Tongue (tissue), 2 donors: ENCODE data around the gene EEF2K. TPM values are rescaled to one million over a fixed set of nuclear protein-coding genes. Genes with fewer than 3 reads are reported as not detected.
"Not testable (repeated sequence)": the region's sequence is repeated elsewhere in the genome, so short reads cannot be mapped to it uniquely, and the experiment has no call there.

Source experiments
- DNase-seq: peaks from one replicate; pipeline ENCODE4 v3.0.0-alpha.2; 2015
- total RNA-seq: library from RNA; depleted of rRNA; stranded (reverse); fragments of >200 nt; gene quantifications from one replicate; pipeline ENCODE4 v1.2.3, GENCODE V29; 2014

Gene EEF2K
- total RNA-seq, 1 donor from 2014 or later, result 46.5 TPM

DNA sequence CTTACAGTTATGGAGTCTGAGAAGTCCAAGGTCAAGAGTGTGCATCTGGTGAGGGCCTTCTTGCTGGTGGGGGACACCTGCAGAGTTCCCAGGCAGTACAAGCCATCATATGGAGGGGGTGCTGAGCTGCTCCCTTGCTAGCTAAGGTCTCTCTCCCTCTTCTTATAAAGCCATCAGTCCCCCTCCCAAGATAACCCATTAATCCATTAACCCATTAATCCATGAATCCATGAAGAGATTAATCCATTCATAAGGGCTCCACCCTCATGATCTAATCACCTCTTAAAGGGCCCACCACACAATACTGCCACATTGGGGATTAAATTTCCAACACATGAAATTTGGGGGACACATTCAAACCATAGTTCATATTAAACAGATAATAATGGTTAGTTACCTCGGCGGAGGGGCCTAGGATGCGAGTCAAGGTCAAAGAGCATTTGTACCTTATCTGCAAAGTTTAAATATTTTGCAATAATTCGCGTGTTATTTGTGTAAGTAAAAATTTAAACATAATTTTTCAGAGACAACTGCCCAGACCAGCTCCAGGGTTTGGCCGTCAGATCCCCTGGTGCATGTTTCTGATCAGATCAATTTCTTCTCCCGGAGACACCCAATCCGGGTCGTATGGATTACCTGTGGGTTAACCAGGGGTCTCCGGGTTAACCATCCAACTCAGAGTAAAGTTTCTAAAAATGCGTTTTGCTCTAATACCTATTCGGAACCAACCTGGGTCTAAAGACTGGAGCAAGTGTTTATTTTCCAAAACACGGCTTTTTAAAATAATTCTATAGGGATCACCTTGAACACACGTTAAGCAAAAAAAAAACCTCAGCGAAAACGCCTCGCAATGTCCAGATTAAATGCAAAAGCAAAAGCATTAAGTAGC, 90.4 kb downstream of the EEF2K start:
- DNase-seq, result peak; percentile 18

- peak; percentile 100 for DNase-seq
These were observed 91.2 kb downstream of the EEF2K start, which contains the start of gene POLR3E for GRCh38 chr16:22297114-22297870. Gene POLR3E, plus strand, starts transcription at chr16:22297409. Its CDS starts 5,560 bp downstream, at chr16:22302969.

- DNase-seq, result peak; percentile 97
These were observed 92.0 kb downstream of the EEF2K start for GRCh38 chr16:22297871-22298733.

DNA sequence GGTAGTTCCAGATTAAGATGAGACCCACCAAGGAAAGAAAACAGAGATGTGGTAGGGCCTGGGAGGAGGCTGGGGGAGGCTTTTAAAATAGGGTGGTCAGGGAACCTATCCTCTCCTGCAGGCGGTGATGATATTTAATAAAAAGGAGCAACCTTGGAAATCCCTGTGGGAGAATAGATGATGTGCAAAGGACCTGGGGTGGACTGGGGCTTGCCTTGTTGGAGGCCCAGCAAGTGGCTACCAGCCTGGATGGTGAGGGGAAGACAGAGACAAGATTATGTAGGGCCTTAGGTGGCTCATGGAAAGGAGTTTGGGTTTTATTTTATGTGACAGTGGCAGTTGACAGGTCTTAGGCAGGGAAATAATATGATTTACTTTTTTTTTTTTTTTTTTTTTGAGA, 93.0 kb downstream of the EEF2K start:
- DNase-seq, result no peak

- peak; percentile 74 for DNase-seq
These were observed 94.5 kb downstream of the EEF2K start for GRCh38 chr16:22300427-22301071.

DNA sequence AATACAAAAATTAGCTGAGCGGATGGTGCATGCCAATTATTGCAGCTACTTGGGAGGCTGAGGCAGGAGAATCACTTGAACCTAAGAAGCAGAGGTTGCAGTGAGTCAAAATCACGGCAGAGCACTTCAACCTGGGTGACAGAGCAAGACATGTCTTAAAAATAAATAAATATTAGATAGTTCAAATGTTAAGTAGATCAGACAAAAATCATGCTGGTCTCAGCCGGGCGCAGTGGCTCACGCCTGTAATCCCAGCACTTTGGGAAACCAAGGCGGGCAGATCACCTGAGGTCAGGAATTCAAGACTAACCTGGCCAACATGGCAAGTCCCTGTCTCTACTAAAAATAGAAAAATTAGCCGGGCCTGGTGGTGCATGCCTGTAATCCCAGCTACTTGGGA, 95.3 kb downstream of the EEF2K start:
- DNase-seq, result not testable (repeated sequence)

GRCh38 chr16:22302776-22303363, 96.8 kb downstream of the EEF2K start:
- no peak for DNase-seq

GRCh38 chr16:22304411-22304810, 98.3 kb downstream of the EEF2K start:
- DNase-seq, result no peak

DNA sequence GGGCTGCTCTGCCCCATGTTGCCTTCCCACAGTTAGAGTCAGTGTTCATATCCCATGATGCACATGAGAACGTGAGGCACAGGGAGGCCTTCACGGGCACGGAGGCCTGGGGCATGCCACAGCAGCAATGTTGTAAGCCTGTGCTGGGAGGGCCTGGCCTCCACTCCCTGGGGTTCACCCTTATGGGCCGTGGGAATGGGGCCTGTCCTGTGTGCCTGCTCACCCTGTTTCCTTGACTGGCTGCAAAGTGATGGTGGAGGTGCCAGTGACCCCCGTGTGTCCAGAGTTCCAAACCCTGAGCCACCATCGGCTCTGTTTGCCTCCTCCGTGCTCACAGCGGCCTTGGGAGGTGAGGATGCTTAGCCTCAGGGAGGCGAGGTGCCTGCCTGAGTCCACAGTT, 100.7 kb downstream of the EEF2K start:
- DNase-seq, result no peak

GRCh38 chr16:22307838-22308237, 101.8 kb downstream of the EEF2K start:
- no peak for DNase-seq

DNA sequence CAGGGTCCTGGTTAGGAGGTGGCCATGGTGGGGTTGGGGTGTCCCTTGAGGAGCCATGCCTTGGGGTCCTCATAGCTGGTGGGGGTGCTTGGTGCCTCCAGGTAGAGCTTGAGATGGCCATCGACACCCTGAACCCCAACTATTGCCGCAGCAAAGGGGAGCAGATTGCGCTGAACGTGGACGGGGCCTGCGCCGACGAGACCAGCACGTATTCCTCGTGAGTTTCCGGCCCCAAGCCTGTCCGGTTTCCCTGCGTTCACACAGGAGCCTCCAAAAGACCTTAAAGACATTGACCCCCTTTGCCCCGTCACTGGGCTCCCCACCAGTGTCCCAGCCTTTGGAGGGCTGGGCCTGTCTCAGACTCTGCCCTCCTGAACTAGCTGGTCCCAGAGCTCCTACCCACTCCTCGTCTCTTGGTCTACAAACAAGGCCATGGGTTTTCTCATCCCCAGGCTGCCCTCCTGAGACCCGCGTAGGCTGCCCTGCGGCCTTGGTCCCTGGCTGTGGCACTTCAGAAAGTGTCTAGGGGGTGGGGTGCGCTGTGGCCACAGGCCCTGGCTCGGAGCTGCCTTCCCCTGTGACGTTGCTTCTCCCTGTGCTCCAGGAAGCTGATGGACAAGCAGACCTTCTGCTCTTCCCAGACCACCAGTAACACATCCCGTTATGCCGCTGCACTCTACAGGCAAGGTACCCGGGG, 102.9 kb downstream of the EEF2K start:
- DNase-seq, result no peak

DNA sequence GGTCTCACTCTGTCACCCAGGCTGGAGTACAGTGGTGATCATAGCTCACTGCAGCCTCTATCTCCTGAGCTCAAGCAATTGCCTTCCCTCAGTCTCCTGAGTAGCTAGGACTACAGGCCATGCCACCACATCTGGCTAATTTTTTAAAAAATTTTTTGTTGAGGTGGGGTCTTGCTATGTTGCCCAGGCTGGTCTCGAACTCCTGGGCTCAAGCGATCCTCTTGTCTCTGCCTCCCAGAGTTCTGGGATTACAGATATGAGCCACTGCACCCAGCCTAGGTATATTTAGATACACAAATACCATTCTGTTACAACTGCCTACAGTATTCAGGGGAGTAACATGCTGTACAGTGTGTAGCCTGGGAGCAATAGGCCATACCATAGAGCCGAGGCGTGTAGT, 105.4 kb downstream of the EEF2K start:
- no peak for DNase-seq

GRCh38 chr16:22312897-22313781, 107.1 kb downstream of the EEF2K start:
- no peak for DNase-seq

GRCh38 chr16:22313876-22314470, 107.9 kb downstream of the EEF2K start:
- no peak for DNase-seq

DNA sequence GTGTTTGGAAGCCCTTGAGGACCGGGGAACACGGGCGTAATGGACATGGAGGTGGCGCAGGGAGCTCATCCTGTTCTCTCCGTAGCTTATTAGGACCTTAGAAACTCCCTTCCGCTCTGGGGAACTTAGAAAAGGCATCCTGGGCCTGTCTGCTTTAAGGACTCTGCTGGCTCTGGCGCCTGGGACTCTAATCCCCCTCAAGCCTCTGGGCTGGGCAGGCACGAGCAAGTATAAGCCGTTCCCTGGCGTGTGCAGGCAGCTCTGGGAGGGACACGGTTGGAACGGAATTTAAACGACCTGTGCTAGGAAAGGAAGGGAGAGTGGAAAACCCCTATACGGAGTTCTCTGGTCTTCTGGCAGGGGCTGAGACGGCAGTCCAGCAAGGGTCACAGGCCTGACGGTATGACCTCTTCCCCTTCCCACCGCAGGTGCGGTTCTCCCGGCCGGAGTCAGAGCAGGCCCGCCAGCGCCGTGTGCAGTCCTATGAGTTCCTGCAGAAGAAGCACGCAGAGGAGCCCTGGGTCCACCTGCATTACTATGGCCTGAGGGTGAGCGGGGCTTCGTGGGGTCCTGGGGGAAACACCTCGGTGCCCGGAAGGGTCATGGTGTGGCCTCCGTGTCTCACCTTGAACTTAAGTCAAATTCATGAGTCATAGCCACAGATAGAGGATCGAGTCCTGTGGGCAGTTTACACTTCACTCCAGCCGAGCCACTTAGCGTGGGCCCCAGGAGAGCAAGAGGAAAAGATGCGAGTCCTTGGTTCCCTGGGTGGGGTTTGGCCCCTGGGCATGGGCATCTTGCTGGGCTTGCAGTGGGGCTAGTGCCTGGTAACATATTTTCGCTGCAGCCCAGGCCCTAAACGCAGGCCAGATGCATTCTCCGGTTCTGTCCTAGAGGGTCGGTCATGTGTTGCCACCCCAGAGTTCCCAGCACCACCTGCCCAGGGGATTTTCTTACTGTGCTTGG, 108.9 kb downstream of the EEF2K start:
- peak; percentile 72 for DNase-seq

- no peak for DNase-seq
These were observed 109.9 kb downstream of the EEF2K start for GRCh38 chr16:22315979-22316378.

DNA sequence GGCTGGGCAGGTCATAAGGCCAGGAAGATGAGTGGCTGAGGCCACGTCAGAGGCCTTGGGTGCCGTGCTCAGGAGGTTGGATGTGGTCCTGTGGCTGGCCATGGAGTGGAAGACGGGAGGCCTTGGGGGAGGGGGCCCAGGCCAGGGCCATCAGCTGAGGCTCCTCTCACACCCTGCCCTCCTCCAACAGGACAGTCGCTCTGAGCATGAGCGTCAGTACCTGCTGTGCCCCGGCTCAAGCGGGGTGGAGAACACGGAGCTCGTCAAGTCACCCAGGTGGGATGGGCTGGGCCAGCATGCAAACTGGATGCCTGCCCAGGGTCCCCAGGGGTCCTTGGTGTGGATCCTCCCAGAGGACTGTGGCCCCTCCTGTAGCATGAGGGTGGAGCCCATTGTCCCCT, 110.3 kb downstream of the EEF2K start:
- no peak for DNase-seq

GRCh38 chr16:22317001-22317530, 111.0 kb downstream of the EEF2K start:
- no peak for DNase-seq
